ENCODE results near the gene CNPY1.

DNA sequence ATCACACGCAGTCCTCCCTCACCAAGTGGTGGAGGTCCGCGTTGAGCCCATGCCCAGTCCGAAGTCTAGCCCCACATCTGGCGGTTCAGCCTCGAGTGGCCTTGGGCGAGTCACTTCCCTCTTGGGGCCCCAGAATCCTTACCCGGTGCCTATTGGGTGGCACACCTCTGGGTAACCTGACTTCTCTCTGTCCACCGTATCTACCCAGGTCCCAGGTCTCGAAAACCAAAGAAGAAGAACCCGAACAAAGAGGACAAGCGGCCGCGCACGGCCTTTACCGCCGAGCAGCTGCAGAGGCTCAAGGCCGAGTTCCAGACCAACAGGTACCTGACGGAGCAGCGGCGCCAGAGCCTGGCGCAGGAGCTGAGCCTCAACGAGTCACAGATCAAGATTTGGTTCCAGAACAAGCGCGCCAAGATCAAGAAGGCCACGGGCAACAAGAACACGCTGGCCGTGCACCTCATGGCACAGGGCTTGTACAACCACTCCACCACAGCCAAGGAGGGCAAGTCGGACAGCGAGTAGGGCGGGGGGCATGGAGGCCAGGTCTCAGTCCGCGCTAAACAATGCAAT, 84.1 kb downstream of the CNPY1 start:
- TF ChIP-seq FOXP2 (optimal IDR thresholded peaks at IDR 0.05; ENCODE audit: borderline replicate concordance, extremely low read depth, extremely low read length, insufficient read depth) (no peak), TAF1 (IDR thresholded peaks at IDR 0.05; ENCODE audit: borderline replicate concordance, insufficient read depth, low read length) (no peak)
